Kidney epithelial cell (primary cell): ENCODE measurements around the gene CAMTA2. TPM values are rescaled to one million over a fixed set of nuclear protein-coding genes. Genes with fewer than 3 reads are reported as not detected.

Experiments used
- DNase-seq: peaks from one replicate; pipeline ENCODE4 v3.0.0-alpha.2; 2010; ENCODE audit warnings: low read depth
- H3K27me3 ChIP-seq: 2 replicates; pipeline ENCODE4 v1.6.0; 2011; ENCODE audit warnings: low read length; ENCODE audit not compliant: control insufficient read depth, insufficient read depth
- H3K36me3 ChIP-seq: 2 replicates; pipeline ENCODE4 v1.5.1; 2011; ENCODE audit warnings: low read length; ENCODE audit not compliant: control insufficient read depth, insufficient read depth
- H3K4me3 ChIP-seq: 2 replicates; pipeline ENCODE4 v1.5.1; 2011; ENCODE audit warnings: low read depth, mild to moderate bottlenecking, control low read depth, low read length
- CTCF ChIP-seq: IDR thresholded peaks from 2 replicates; pipeline ENCODE4 v1.5.1; 2011; ENCODE audit warnings: mild to moderate bottlenecking, moderate library complexity, low read length, control low read depth, inconsistent platforms; ENCODE audit not compliant: insufficient read depth, poor library complexity, severe bottlenecking
- total RNA-seq: library from RNA; depleted of rRNA; stranded (reverse); fragments of >200 nt; gene quantifications from 2 replicates; pipeline ENCODE4 v1.2.3, GENCODE V29; 2015

The CAMTA2 gene
- total RNA-seq, 1 donor from 2014 or later: 47.7 TPM

GRCh38 chr17:4947411-4948165 lies 39.9 kb downstream of the CAMTA2 start:
- TF ChIP-seq CTCF: no peak
- Histone ChIP-seq H3K36me3 (peaks cover 1% of the 10 kb centered on the region), H3K4me3 (peak overlapping the region; percentile 91), H3K27me3 (no peaks in the 10 kb centered on the region)
- no peak for DNase-seq

- no peak for DNase-seq
- Histone ChIP-seq H3K27me3 (no peaks in the 10 kb centered on the region), H3K36me3 (peaks cover 1% of the 10 kb centered on the region), H3K4me3 (peak overlapping the region; percentile 91)
- TF ChIP-seq CTCF: no peak
Observed at GRCh38 chr17:4947010-4947410, 40.5 kb downstream of the CAMTA2 start.

GRCh38 chr17:4946312-4946976 lies 41.0 kb downstream of the CAMTA2 start:
- H3K4me3 ChIP-seq: peak overlapping the region; percentile 91
- peaks cover 1% of the 10 kb centered on the region for H3K36me3 ChIP-seq
- DNase-seq: no peak
- TF ChIP-seq CTCF: no peak
- no peaks in the 10 kb centered on the region for H3K27me3 ChIP-seq

GRCh38 chr17:4945944-4946280 lies 41.6 kb downstream of the CAMTA2 start:
- no peaks in the 10 kb centered on the region for H3K27me3 ChIP-seq
- TF ChIP-seq CTCF: no peak
- DNase-seq: no peak
- peaks cover 1% of the 10 kb centered on the region for H3K36me3 ChIP-seq
- peak overlapping the region; percentile 91 for H3K4me3 ChIP-seq

GRCh38 chr17:4945176-4945943 lies 42.1 kb downstream of the CAMTA2 start:
- H3K36me3 ChIP-seq: peaks cover 1% of the 10 kb centered on the region
- DNase-seq: no peak
- H3K4me3 ChIP-seq: no peak overlapping the region
- H3K27me3 ChIP-seq: no peaks in the 10 kb centered on the region
- TF ChIP-seq CTCF: no peak
